CD14-positive monocyte (primary cell): ENCODE measurements around the gene HTR5A. TPM values are rescaled to one million over a fixed set of nuclear protein-coding genes. Genes with fewer than 3 reads are reported as not detected.
A peak's percentile ranks its signal among the peaks of the same experiment; 100 is the strongest.

Source experiments
- DNase-seq, 3 donors: peaks; one replicate each; pipeline ENCODE4 v3.0.0-alpha.2; 2011 to 2022
- H2AFZ ChIP-seq: 2 replicates; pipeline ENCODE4 v1.6.0; 2012; ENCODE audit warnings: mild to moderate bottlenecking, low read depth, low read length, inconsistent platforms; ENCODE audit not compliant: insufficient read depth, poor library complexity, severe bottlenecking
- H3K27ac ChIP-seq, 2 donors: 1 replicate in 1 of 2; 2 replicates in 1 of 2; pipeline ENCODE4 v1.5.1; 2012 to 2013; ENCODE audit warnings: low read length in 2 of 2, control low read depth in 1 of 2, inconsistent platforms in 1 of 2, low read depth in 1 of 2, mild to moderate bottlenecking in 1 of 2
- H3K27me3 ChIP-seq, 2 donors: one replicate each; pipeline versions ENCODE4 v1.6.0 to v1.6.1; 2011 to 2013; ENCODE audit warnings: low read length in 2 of 2; ENCODE audit not compliant: control insufficient read depth in 2 of 2, insufficient read depth in 2 of 2
- H3K36me3 ChIP-seq, 2 donors: replicated peaks in 1 of 2; 1 replicate in 1 of 2; 2 replicates in 1 of 2; pipeline versions ENCODE4 v1.5.1 to v1.6.1; 2012 to 2013; ENCODE audit warnings: low read length in 2 of 2, control low read depth in 1 of 2, inconsistent platforms in 1 of 2, mild to moderate bottlenecking in 1 of 2; ENCODE audit not compliant: insufficient read depth in 2 of 2, control insufficient read depth in 1 of 2
- H3K4me1 ChIP-seq, 2 donors: 1 replicate in 1 of 2; 2 replicates in 1 of 2; pipeline versions ENCODE4 v1.5.1 to v1.6.1; 2012 to 2013; ENCODE audit warnings: low read length in 2 of 2, control low read depth in 1 of 2, inconsistent platforms in 1 of 2, mild to moderate bottlenecking in 1 of 2, moderate library complexity in 1 of 2; ENCODE audit not compliant: insufficient read depth in 2 of 2, control insufficient read depth in 1 of 2
- H3K4me2 ChIP-seq: replicated peaks from 2 replicates; pipeline ENCODE3; 2012; ENCODE audit warnings: low read length, moderate library complexity, mild to moderate bottlenecking; ENCODE audit not compliant: poor library complexity, severe bottlenecking; ENCODE audit errors: extremely low read depth
- H3K4me3 ChIP-seq, 3 experiments: fragments of 200-600 bp in 1 of 3; sonication (generic) in 1 of 3; replicated peaks in 1 of 3; 1 replicate in 2 of 3; 2 replicates in 1 of 3; pipeline ENCODE4 v1.5.1; 2011 to 2013; ENCODE audit warnings: low read length in 3 of 3, mild to moderate bottlenecking in 3 of 3, control low read depth in 2 of 3, low read depth in 2 of 3, inconsistent platforms in 1 of 3, moderate library complexity in 1 of 3
- H3K79me2 ChIP-seq: 2 replicates; pipeline ENCODE4 v1.6.0; 2012; ENCODE audit warnings: mild to moderate bottlenecking, control low read depth, inconsistent platforms, low read length, moderate library complexity; ENCODE audit not compliant: insufficient read depth
- H3K9ac ChIP-seq: 2 replicates; pipeline ENCODE4 v1.6.0; 2017; ENCODE audit warnings: low read length, mild to moderate bottlenecking; ENCODE audit not compliant: insufficient read depth, poor library complexity, severe bottlenecking
- H3K9me3 ChIP-seq, 2 donors: replicated peaks in 1 of 2; 1 replicate in 1 of 2; 2 replicates in 1 of 2; pipeline versions ENCODE4 v1.5.1 to v1.6.1; 2012 to 2013; ENCODE audit warnings: low read length in 2 of 2, control low read depth in 1 of 2; ENCODE audit not compliant: control insufficient read depth in 1 of 2, insufficient read depth in 1 of 2
- H4K20me1 ChIP-seq: 2 replicates; pipeline ENCODE4 v1.6.0; 2012; ENCODE audit warnings: mild to moderate bottlenecking, low read length, control low read depth, moderate library complexity; ENCODE audit not compliant: insufficient read depth
- H3K27ac Mint-ChIP-seq, 7 donors: one replicate each; pipeline ENCODE4 v1.8.0; 2020; ENCODE audit warnings: mild to moderate bottlenecking in 7 of 7, mixed read lengths in 7 of 7, moderate library complexity in 6 of 7, inconsistent platforms in 2 of 7
- H3K27me3 Mint-ChIP-seq, 3 donors: one replicate each; pipeline ENCODE4 v1.8.0; 2021 to 2022; ENCODE audit warnings: low read depth in 3 of 3, mild to moderate bottlenecking in 3 of 3, mixed read lengths in 3 of 3, moderate library complexity in 3 of 3, inconsistent platforms in 1 of 3
- H3K36me3 Mint-ChIP-seq, 2 donors: one replicate each; pipeline ENCODE4 v1.8.0; 2020; ENCODE audit warnings: mixed read lengths in 2 of 2, inconsistent platforms in 1 of 2, mild to moderate bottlenecking in 1 of 2
- H3K4me1 Mint-ChIP-seq: one replicate; pipeline ENCODE4 v1.8.0; 2020; ENCODE audit warnings: mild to moderate bottlenecking, mixed read lengths
- H3K4me3 Mint-ChIP-seq, 2 donors: one replicate each; pipeline ENCODE4 v1.8.0; 2020; ENCODE audit warnings: mild to moderate bottlenecking in 2 of 2, mixed read lengths in 2 of 2, moderate library complexity in 1 of 2
- H3K9me3 Mint-ChIP-seq, 7 donors: one replicate each; pipeline ENCODE4 v1.8.0; 2020 to 2022; ENCODE audit warnings: mixed read lengths in 7 of 7, mild to moderate bottlenecking in 6 of 7, moderate library complexity in 6 of 7, inconsistent platforms in 2 of 7
- WGBS: methylation state at CpG from one replicate; pipeline ENCODE4 v1.1.5; 2013; ENCODE audit warnings: missing lambda C conversion rate; ENCODE audit not compliant: insufficient coverage; 5-methylcytosine and 5-hydroxymethylcytosine counted together
- intact Hi-C, 2 donors: fragments of 100-400 bp; cut with micrococcal nuclease; formaldehyde crosslinking; loops; one replicate each; pipeline versions ENCODE4 v1.15.0 to v1.15.1; 2023
- polyA plus RNA-seq, 3 donors: library from polyadenylated mRNA; depleted of rRNA in 1 of 3; unstranded in 2 of 3; stranded (reverse) in 1 of 3; fragments of 300-500 nt in 2 of 3; fragments of >200 nt in 1 of 3; fragmentation: Illumina TruSeq in 2 of 3; gene quantifications; 1 replicate in 2 of 3; 2 replicates in 1 of 3; pipeline ENCODE4 v1.2.3, GENCODE V29; 2012 to 2021
- TF ChIP-seq, protein P1 (sequence below): fragments of 200-600 bp; IDR thresholded peaks from one replicate; pipeline ENCODE4 v1.8.0; 2022; ENCODE audit warnings: antibody characterized with exemption, mild to moderate bottlenecking

HTR5A gene
- polyA plus RNA-seq, 3 donors: not detected

GRCh38 chr7:155124706-155125105, 54.6 kb downstream of the HTR5A start:
- Mint-ChIP-seq H3K27me3 (peaks cover 0 to 8% (median 0%) of the 10 kb centered on the region in 3 donors), H3K36me3 (no peaks in the 10 kb centered on the region), H3K27ac (no peak overlapping the region), H3K9me3 (peaks cover 9 to 35% (median 17%) of the 10 kb centered on the region in 7 donors), H3K4me1 (no peaks in the 10 kb centered on the region), H3K4me3 (no peak overlapping the region)
- H3K36me3 ChIP-seq: no peaks in the 10 kb centered on the region
- peaks cover 22 to 23% of the 10 kb centered on the region in 2 donors for H3K9me3 ChIP-seq
- no peak overlapping the region for H3K4me2 ChIP-seq
- WGBS: 82% methylated on average over 8 of the region's 8 CpGs
- H2AFZ ChIP-seq: no peak overlapping the region
- intact Hi-C loops: no loop called here
- H3K4me1 ChIP-seq: no peaks in the 10 kb centered on the region
- no peak overlapping the region for H3K27ac ChIP-seq
- H4K20me1 ChIP-seq: no peaks in the 10 kb centered on the region
- H3K9ac ChIP-seq: no peak overlapping the region
- H3K27me3 ChIP-seq: no peaks in the 10 kb centered on the region
- DNase-seq: no peak
- no peaks in the 10 kb centered on the region for H3K79me2 ChIP-seq
- no peak overlapping the region for H3K4me3 ChIP-seq
- TF ChIP-seq, protein P1, sequence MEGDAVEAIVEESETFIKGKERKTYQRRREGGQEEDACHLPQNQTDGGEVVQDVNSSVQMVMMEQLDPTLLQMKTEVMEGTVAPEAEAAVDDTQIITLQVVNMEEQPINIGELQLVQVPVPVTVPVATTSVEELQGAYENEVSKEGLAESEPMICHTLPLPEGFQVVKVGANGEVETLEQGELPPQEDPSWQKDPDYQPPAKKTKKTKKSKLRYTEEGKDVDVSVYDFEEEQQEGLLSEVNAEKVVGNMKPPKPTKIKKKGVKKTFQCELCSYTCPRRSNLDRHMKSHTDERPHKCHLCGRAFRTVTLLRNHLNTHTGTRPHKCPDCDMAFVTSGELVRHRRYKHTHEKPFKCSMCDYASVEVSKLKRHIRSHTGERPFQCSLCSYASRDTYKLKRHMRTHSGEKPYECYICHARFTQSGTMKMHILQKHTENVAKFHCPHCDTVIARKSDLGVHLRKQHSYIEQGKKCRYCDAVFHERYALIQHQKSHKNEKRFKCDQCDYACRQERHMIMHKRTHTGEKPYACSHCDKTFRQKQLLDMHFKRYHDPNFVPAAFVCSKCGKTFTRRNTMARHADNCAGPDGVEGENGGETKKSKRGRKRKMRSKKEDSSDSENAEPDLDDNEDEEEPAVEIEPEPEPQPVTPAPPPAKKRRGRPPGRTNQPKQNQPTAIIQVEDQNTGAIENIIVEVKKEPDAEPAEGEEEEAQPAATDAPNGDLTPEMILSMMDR: no peak

DNA sequence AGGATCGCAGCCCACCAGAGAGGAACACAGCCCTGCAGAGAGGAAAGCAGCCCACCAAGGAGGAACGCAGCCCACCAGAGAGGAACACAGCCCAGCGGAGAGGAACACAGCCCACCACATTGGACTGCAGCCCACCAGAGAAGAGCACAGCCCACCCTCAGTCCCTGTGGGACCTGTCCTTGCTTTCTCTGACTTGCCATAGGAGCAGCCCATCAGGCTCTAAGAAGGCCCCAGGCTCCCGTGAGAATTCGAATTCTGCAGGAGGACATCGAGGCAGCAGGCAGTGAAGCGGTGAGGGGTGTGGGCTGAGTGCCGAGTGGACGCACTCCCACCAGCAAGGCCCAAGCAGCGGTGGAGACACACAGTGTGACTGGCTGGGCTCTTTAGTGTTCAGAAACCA, 59.1 kb downstream of the HTR5A start:
- no peak overlapping the region for H3K9ac ChIP-seq
- intact Hi-C loops: no loop called here
- peak overlapping the region in 1 of 7 donors; percentile 24 for H3K27ac Mint-ChIP-seq
- no peaks in the 10 kb centered on the region for H3K79me2 ChIP-seq
- no peak overlapping the region for H3K4me2 ChIP-seq
- DNase-seq: no peak
- H2AFZ ChIP-seq: no peak overlapping the region
- H4K20me1 ChIP-seq: no peaks in the 10 kb centered on the region
- no peak overlapping the region for H3K27ac ChIP-seq
- peaks cover 2 to 9% (median 3%) of the 10 kb centered on the region in 3 donors for H3K27me3 Mint-ChIP-seq
- no peaks in the 10 kb centered on the region for H3K27me3 ChIP-seq
- H3K36me3 Mint-ChIP-seq: no peaks in the 10 kb centered on the region
- H3K4me1 Mint-ChIP-seq: no peaks in the 10 kb centered on the region
- no peak overlapping the region for H3K4me3 Mint-ChIP-seq
- H3K9me3 ChIP-seq: peaks cover 0 to 3% of the 10 kb centered on the region in 2 donors
- H3K9me3 Mint-ChIP-seq: peaks cover 2 to 11% (median 6%) of the 10 kb centered on the region in 7 donors
- 85% methylated on average over 9 of the region's 10 CpGs for WGBS
- TF ChIP-seq, protein P1: no peak
- no peak overlapping the region for H3K4me3 ChIP-seq
- H3K36me3 ChIP-seq: no peaks in the 10 kb centered on the region
- no peaks in the 10 kb centered on the region for H3K4me1 ChIP-seq
